LNCAP (cell line): ENCODE data around the gene SCN4A.

Experiments used
- TF ChIP-seq, protein P1 (sequence below): fragments of 450-650 bp; IDR thresholded peaks from 2 replicates; pipeline ENCODE4 v1.5.1; 2017; ENCODE audit warnings: mild to moderate bottlenecking

Gene SCN4A

DNA sequence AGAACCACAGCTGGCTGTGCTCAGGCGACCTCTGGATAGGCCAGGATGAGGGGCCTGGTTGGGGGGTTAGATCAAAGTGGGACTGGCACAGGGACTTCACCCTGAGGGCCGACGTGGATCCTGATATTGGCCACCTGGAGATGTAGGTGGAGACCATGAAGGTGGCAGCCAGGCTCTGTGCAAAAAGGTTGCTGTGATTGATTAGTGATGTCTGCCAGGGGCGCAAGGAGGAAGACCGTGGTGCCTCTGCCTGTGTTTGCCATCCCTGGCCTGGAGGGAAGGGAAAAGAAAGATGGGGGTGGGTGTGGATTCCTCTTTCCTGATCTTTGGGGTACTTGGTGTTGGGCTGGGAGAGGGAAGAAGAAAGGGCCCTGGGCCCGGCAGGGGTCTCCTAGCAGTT lies 529 bp upstream of the SCN4A start:
- TF ChIP-seq, protein P1, sequence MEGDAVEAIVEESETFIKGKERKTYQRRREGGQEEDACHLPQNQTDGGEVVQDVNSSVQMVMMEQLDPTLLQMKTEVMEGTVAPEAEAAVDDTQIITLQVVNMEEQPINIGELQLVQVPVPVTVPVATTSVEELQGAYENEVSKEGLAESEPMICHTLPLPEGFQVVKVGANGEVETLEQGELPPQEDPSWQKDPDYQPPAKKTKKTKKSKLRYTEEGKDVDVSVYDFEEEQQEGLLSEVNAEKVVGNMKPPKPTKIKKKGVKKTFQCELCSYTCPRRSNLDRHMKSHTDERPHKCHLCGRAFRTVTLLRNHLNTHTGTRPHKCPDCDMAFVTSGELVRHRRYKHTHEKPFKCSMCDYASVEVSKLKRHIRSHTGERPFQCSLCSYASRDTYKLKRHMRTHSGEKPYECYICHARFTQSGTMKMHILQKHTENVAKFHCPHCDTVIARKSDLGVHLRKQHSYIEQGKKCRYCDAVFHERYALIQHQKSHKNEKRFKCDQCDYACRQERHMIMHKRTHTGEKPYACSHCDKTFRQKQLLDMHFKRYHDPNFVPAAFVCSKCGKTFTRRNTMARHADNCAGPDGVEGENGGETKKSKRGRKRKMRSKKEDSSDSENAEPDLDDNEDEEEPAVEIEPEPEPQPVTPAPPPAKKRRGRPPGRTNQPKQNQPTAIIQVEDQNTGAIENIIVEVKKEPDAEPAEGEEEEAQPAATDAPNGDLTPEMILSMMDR: no peak

DNA sequence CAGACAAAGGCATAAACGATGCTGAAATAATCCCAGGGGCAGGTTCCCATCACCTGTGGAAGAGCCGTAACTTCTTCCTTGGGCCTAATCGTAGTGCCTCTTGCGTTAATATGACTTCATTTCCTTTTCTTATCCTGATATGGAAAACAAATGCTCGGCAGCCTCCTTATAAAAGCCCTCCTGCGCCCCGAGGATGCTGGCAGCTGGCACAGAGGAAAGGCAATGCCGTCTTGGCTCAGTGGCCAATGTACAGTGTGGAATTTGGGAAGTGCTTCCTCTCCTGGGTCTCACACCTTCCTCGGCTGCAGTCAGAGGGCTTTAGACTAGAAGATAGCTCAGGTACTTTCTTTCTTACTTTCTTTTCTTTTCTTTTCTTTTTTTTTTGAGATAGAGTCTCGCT lies 3.4 kb downstream of the SCN4A start:
- TF ChIP-seq, protein P1: no peak

DNA sequence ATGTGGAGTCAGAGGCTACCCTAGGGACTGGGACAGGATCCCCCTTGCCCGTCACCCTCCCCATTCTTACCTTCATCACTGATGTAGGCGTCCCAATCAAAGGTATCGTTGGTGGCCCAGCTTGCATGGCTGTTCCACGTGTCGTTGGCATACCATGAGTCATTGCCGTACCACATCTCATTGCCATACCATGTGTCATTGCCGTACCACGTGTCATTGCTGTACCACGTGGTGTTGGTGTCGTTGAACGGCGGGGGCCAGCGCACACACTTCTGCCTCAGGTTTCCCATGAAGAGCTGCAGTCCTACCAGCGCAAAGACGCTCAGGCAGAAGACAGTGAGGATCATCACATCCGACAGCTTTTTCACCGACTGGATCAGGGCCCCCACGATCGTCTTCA lies 4.8 kb downstream of the SCN4A start:
- TF ChIP-seq, protein P1: no peak

DNA sequence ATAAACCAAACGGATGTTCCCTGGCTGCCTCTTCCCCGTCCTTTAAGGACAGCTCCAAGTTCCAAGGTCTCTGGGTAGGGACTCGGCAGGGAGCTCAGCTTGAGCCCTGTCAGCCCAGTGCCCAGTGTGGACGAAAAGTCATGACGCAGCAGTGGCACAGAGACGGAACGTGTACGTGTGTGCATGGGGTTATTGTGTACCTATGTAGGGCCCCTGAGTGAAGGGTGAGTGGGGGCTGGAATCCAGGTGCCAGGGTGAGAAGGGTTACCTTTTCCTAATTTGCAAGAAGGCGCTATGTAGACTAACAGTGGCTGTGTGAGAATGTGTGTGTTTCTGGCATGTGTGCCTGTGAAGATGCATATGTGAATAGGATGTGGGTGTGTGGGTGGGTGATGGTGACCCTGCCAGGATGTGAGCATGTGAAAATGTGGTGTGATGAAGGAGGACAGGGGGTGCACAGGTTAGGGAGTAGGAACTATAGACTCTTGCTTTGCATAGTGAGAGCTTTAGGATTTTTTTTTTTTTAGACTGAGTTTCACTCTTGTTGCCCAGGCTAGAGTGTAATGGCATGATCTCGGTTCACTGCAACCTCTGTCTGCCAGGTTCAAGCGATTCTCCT lies 6.0 kb downstream of the SCN4A start:
- TF ChIP-seq, protein P1: no peak

DNA sequence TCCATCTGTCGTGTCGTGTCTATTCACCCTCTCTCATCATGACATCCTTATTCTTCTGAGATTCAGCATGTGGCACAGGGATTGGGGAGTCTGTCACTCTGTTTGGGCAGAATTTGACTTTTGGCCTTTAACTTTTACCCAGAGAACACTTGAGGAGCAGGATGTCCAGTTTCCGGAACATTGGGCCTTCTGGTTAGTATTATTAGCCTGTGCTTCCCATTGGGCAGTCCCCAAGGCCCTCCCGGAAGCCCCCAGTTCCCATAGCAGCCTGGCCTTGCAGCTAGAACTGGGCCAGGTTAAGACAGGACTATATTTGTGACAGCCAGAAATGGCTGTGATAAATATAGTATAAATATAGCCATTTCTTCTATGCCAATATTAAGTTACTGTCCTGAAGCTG lies 9.6 kb downstream of the SCN4A start:
- TF ChIP-seq, protein P1: no peak

DNA sequence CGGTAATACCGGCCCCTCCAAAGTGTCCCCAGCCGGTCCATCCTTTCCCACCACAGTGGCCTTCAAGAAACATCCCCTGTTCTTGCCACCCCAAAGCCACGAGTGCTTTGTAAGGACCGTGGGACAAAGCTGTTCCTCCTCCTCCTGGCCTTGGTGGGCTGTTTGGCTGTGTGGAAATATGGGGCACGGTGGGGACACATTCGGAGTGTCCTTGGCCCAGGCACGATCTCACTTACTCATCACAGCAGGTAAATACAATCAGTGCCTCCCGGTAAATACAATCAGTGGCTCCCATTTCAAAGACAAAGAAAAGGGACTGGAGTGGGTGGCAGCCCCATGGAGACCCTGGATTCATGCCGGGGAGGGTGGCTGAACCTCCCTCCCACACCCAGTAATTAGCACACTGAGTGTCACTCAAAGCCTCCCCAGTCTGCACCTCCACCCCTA lies 10.4 kb downstream of the SCN4A start:
- TF ChIP-seq, protein P1: no peak

DNA sequence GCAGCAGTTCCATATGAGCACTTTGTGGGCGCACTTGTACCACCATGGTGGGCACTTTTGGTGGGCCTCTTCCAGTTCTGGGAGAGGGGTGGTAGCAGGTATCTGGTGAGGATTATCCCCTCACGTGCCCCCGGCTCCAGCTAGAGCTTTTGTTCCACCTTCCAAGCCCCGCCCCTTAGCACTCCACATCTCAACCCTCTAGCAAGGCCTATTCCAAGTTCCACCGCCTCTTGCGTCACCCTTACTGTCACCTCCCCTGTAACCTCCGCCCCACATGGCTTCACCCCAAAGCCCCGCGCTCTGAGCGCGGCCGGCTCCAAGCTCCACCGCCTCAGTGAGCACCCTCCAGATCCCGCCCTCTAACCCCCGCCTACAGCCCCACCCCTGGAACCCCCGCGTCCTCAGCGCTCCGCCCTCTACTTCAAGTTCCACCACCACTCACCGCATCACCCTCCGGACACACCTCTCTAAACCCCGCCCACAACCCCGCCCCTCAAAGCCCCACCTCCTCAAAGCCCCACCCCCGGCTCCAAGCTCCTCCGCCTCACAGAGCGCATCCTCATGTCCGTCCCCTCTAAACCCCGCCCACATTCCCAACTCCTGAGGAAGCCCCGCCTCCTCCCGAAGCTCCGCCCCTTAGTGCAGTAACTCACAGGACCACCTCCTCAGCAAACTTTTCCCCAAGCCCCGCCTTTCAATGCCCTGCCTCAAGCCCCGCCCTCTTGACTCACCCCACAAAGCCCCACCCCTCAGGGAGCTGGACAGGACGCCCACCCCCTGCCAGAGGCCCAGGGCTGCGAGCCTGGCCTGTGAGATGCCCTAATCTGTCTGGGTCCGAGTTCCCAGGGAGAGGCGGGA lies 11.1 kb downstream of the SCN4A start:
- TF ChIP-seq, protein P1: no peak
